NB4 (cell line): ENCODE data around the gene KRTAP26-1.

Source experiments
- CTCF ChIP-seq: IDR thresholded peaks from one replicate; pipeline ENCODE4 v1.5.1; 2012; ENCODE audit warnings: low read depth, low read length
- MAX ChIP-seq: IDR thresholded peaks from 2 replicates; pipeline ENCODE4 v1.6.1; 2011; ENCODE audit warnings: low read depth, low read length
- POLR2A ChIP-seq: IDR thresholded peaks from 2 replicates; pipeline ENCODE4 v1.6.1; 2011; ENCODE audit warnings: mild to moderate bottlenecking; ENCODE audit not compliant: insufficient read length; ENCODE audit errors: extremely low read depth

GRCh38 chr21:30332681-30333080 is 12.6 kb upstream of the KRTAP26-1 start:
- no peak for TF ChIP-seq CTCF
- no peak for TF ChIP-seq POLR2A
- TF ChIP-seq MAX = no peak
